K562 (cell line): ENCODE data around the gene RNASE4. TPM values are rescaled to one million over a fixed set of nuclear protein-coding genes. Genes with fewer than 3 reads are reported as not detected.
A peak's percentile ranks its signal among the peaks of the same experiment; 100 is the strongest.

Experiments used
- CAMTA2 ChIP-seq: fragments of 250-450 bp; sonication (Bioruptor Pico); conservative IDR thresholded peaks from 2 replicates; pipeline ENCODE4 v1.5.1; 2022
- CBFA2T2 ChIP-seq: fragments of 450-650 bp; conservative IDR thresholded peaks from 2 replicates; pipeline ENCODE4 v1.6.1; 2017; ENCODE audit warnings: mild to moderate bottlenecking
- CUX1 ChIP-seq: fragments of 200-800 bp; sonication (Bioruptor generic); IDR thresholded peaks from 2 replicates; pipeline ENCODE4 v1.6.1; 2016; ENCODE audit warnings: missing genetic modification characterization, missing compliant biosample characterization
- DDX20 ChIP-seq: fragments of 450-650 bp; IDR thresholded peaks from 2 replicates; pipeline ENCODE4 v1.6.1; 2016; ENCODE audit warnings: missing genetic modification characterization, low read depth, mild to moderate bottlenecking, missing compliant biosample characterization, moderate library complexity
- GTF2F1 ChIP-seq: IDR thresholded peaks from 2 replicates; pipeline ENCODE4 v1.6.1; 2011; ENCODE audit warnings: low read depth, low read length, improper control_type of control experiment
- HDAC8 ChIP-seq: fragments of 450-650 bp; IDR thresholded peaks from 2 replicates; pipeline ENCODE4 v1.6.1; 2016; ENCODE audit warnings: mild to moderate bottlenecking, missing genetic modification characterization, moderate library complexity, missing compliant biosample characterization
- HNRNPL ChIP-seq: fragments of 200-400 bp; formaldehyde crosslinking; IDR thresholded peaks from 2 replicates; pipeline ENCODE4 v1.6.1; 2017; ENCODE audit warnings: low read depth, mild to moderate bottlenecking, low read length
- MCM7 ChIP-seq, 2 experiments: fragments of 450-650 bp; IDR thresholded peaks; 2 replicates each; pipeline ENCODE4 v1.6.1; 2016 to 2018
- PHB ChIP-seq: fragments of 250-450 bp; sonication (Bioruptor Pico); IDR thresholded peaks from 2 replicates; pipeline ENCODE4 v1.5.0; 2021
- SUPT5H ChIP-seq: fragments of 450-650 bp; IDR thresholded peaks from 2 replicates; pipeline ENCODE4 v1.6.1; 2016
- ZBTB1 ChIP-seq: sonication (generic); formaldehyde crosslinking; IDR thresholded peaks from 2 replicates; pipeline ENCODE4 v1.8.1; 2023; ENCODE audit warnings: missing genetic modification reagents, low read depth, mild to moderate bottlenecking, borderline replicate concordance
- ZNF324 ChIP-seq: fragments of 250-450 bp; sonication (Bioruptor Pico); IDR thresholded peaks from 2 replicates; pipeline ENCODE4 v1.4.0; 2020; ENCODE audit warnings: mild to moderate bottlenecking
- ZNF609 ChIP-seq: sonication (generic); formaldehyde crosslinking; IDR thresholded peaks from 2 replicates; pipeline ENCODE4 v1.8.1; 2023; ENCODE audit warnings: missing genetic modification reagents, mild to moderate bottlenecking, borderline replicate concordance
- polyA plus RNA-seq, 8 experiments: library from polyadenylated mRNA; depleted of rRNA in 4 of 8; stranded (reverse) in 5 of 8; unstranded in 3 of 8; fragments of >200 nt; fragmentation: Nextera tagmentation in 2 of 8; fragmentation: Illumina TruSeq in 1 of 8; extraction: Ambion mirVana in 2 of 8; extraction: Trizol in 1 of 8; gene quantifications; 2 replicates each; pipeline versions ENCODE4 v1.2.1 to v1.2.3, GENCODE V29; 2011 to 2014; ENCODE audit warnings: inconsistent platforms in 1 of 8, missing spikeins in 1 of 8
- total RNA-seq, 7 experiments: library from RNA; depleted of rRNA in 6 of 7; stranded (reverse); fragments of >200 nt in 6 of 7; fragmentation: Illumina TruSeq in 2 of 7; extraction: Trizol in 2 of 7; gene quantifications; 2 replicates each; pipeline versions ENCODE4 v1.2.1 to v1.2.3, GENCODE V29; 2011 to 2021; ENCODE audit warnings: low replicate concordance in 1 of 7
- TF ChIP-seq, protein P1 (sequence below): fragments of 450-650 bp; formaldehyde crosslinking; IDR thresholded peaks from 2 replicates; pipeline ENCODE4 v1.4.0; 2020; ENCODE audit warnings: mild to moderate bottlenecking, mixed read lengths
- TF ChIP-seq, protein P2 (sequence below): fragments of 250-450 bp; sonication (Bioruptor Pico); IDR thresholded peaks from 2 replicates; pipeline ENCODE4 v1.5.0; 2021

RNASE4 gene
- total and polyA plus RNA-seq, 9 of the 15 experiments (the other 6 are each of a cell fraction or from before 2014, with no cell fraction given), result 0.09 to 0.22 (median 0.13) TPM; not detected in 2

DNA sequence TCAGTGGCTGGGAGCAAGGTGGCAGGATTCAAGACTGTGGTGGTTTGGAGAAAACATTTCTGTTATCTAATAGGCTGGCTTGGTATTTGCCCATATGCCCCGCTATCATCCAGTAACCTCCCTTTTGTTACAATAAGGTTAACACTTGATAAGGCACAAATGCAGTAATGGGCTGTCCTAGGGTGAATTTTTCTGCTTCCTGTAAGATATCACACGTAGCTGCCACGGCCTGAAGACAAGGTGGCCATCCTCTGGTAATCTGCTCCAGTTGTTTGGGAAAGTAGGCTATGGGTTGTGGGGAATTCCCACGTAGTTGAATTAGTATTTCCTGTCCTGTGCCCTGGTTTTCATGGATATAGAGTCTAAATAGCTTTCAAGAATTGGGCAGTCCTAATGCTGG is 27.3 kb downstream of the RNASE4 start (continued):
- TF ChIP-seq CUX1 (CRISPR knock-in tag), result no peak
- no peak for TF ChIP-seq CAMTA2 (CRISPR knock-in tag)
- TF ChIP-seq, protein P1, sequence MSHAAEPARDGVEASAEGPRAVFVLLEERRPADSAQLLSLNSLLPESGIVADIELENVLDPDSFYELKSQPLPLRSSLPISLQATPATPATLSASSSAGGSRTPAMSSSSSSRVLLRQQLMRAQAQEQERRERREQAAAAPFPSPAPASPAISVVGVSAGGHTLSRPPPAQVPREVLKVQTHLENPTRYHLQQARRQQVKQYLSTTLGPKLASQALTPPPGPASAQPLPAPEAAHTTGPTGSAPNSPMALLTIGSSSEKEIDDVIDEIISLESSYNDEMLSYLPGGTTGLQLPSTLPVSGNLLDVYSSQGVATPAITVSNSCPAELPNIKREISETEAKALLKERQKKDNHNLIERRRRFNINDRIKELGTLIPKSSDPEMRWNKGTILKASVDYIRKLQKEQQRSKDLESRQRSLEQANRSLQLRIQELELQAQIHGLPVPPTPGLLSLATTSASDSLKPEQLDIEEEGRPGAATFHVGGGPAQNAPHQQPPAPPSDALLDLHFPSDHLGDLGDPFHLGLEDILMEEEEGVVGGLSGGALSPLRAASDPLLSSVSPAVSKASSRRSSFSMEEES (CRISPR knock-in tag), result no peak
- TF ChIP-seq DDX20 (tag), result no peak
- no peak for TF ChIP-seq HDAC8 (tag)
- TF ChIP-seq SUPT5H, result no peak
- TF ChIP-seq ZNF324 (CRISPR knock-in tag), result no peak
- TF ChIP-seq ZNF609, result no peak
- TF ChIP-seq GTF2F1, result no peak
- TF ChIP-seq HNRNPL, result no peak
- TF ChIP-seq PHB (CRISPR knock-in tag), result no peak
- TF ChIP-seq, protein P2, sequence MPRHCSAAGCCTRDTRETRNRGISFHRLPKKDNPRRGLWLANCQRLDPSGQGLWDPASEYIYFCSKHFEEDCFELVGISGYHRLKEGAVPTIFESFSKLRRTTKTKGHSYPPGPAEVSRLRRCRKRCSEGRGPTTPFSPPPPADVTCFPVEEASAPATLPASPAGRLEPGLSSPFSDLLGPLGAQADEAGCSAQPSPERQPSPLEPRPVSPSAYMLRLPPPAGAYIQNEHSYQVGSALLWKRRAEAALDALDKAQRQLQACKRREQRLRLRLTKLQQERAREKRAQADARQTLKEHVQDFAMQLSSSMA (CRISPR knock-in tag), result no peak
- TF ChIP-seq CBFA2T2, result peak; percentile 86
- no peak for TF ChIP-seq MCM7 (IDR thresholded peaks at IDR 0.05)
- TF ChIP-seq ZBTB1 (CRISPR knock-in tag), result no peak
